Measurements from ENCODE around the gene STH.
"Not testable (repeated sequence)": the region's sequence is repeated elsewhere in the genome, so short reads cannot be mapped to it uniquely, and the experiment has no call there.

GRCh38 chr17:46019408-46019925 lies 20.4 kb downstream of the STH start:
- not testable (repeated sequence) for TF ChIP-seq CTCF, POLR2A (IDR thresholded peaks at IDR 0.05)

All from body of pancreas (tissue), 4 donors.